CD4-positive, CD25-positive, alpha-beta regulatory T cell (primary cell): ENCODE data around the gene KCTD6. TPM values are rescaled to one million over a fixed set of nuclear protein-coding genes. Genes with fewer than 3 reads are reported as not detected.

Experiments used
- ATAC-seq, 2 donors: fragments of 150-1000 bp; cut with Tn5 transposase; one replicate each; pipeline ENCODE4 v1.10.0; 2021; ENCODE audit warnings: low read depth in 2 of 2, moderate number of reproducible peaks in 2 of 2, moderate library complexity in 1 of 2
- DNase-seq, 3 donors: peaks; one replicate each; pipeline versions ENCODE4 v3.0.0 to v3.0.0-alpha.2; 2012 to 2022; ENCODE audit warnings: mixed read lengths in 1 of 3
- H3K27ac ChIP-seq: one replicate; pipeline ENCODE4 v1.7.0; 2013; ENCODE audit warnings: mild to moderate bottlenecking, low read length; ENCODE audit not compliant: insufficient read depth, poor library complexity, severe bottlenecking
- H3K27me3 ChIP-seq: one replicate; pipeline ENCODE4 v1.7.0; 2013; ENCODE audit warnings: low read length; ENCODE audit not compliant: control insufficient read depth, insufficient read depth
- H3K36me3 ChIP-seq: one replicate; pipeline ENCODE4 v1.7.0; 2013; ENCODE audit warnings: mild to moderate bottlenecking, low read length, moderate library complexity; ENCODE audit not compliant: control insufficient read depth, insufficient read depth
- H3K4me1 ChIP-seq: 2 replicates; pipeline ENCODE4 v1.7.0; 2013; ENCODE audit warnings: mild to moderate bottlenecking, low read length; ENCODE audit not compliant: insufficient read depth, control insufficient read depth, poor library complexity, severe bottlenecking
- H3K4me3 ChIP-seq: one replicate; pipeline ENCODE4 v1.7.0; 2013; ENCODE audit warnings: low read depth, mild to moderate bottlenecking, low read length, moderate library complexity
- H3K9me3 ChIP-seq, 2 experiments: 1 replicate in 1 of 2; 2 replicates in 1 of 2; pipeline ENCODE4 v1.7.0; 2013; ENCODE audit warnings: low read length in 2 of 2, mild to moderate bottlenecking in 1 of 2, moderate library complexity in 1 of 2; ENCODE audit not compliant: control insufficient read depth in 2 of 2
- H3K27ac Mint-ChIP-seq, 3 donors: one replicate each; pipeline ENCODE4 v1.8.0; 2020 to 2022; ENCODE audit warnings: mild to moderate bottlenecking in 3 of 3, mixed read lengths in 3 of 3, moderate library complexity in 2 of 3
- H3K27me3 Mint-ChIP-seq: one replicate; pipeline ENCODE4 v1.8.0; 2022; ENCODE audit warnings: mild to moderate bottlenecking, mixed read lengths
- H3K36me3 Mint-ChIP-seq: one replicate; pipeline ENCODE4 v1.8.0; 2020; ENCODE audit warnings: mixed read lengths
- H3K4me1 Mint-ChIP-seq, 4 donors: one replicate each; pipeline ENCODE4 v1.8.0; 2020 to 2022; ENCODE audit warnings: mixed read lengths in 4 of 4, mild to moderate bottlenecking in 1 of 4
- H3K4me3 Mint-ChIP-seq, 4 donors: one replicate each; pipeline ENCODE4 v1.8.0; 2020 to 2022; ENCODE audit warnings: mild to moderate bottlenecking in 4 of 4, mixed read lengths in 4 of 4, moderate library complexity in 3 of 4
- H3K9me3 Mint-ChIP-seq, 7 donors: one replicate each; pipeline ENCODE4 v1.8.0; 2020 to 2022; ENCODE audit warnings: mixed read lengths in 7 of 7, mild to moderate bottlenecking in 3 of 7, moderate library complexity in 2 of 7
- polyA plus RNA-seq, 4 donors: library from polyadenylated mRNA; unstranded; fragments of 300-500 nt; fragmentation: Illumina TruSeq; gene quantifications; one replicate each; pipeline ENCODE4 v1.2.3, GENCODE V29; 2021
- total RNA-seq: library from RNA; stranded (reverse); gene quantifications from one replicate; pipeline ENCODE4 v1.2.3, GENCODE V29; 2022

Gene KCTD6
- total and polyA plus RNA-seq, 5 donors from 2014 or later, result 5.8 to 14.3 (median 9.8) TPM

DNA sequence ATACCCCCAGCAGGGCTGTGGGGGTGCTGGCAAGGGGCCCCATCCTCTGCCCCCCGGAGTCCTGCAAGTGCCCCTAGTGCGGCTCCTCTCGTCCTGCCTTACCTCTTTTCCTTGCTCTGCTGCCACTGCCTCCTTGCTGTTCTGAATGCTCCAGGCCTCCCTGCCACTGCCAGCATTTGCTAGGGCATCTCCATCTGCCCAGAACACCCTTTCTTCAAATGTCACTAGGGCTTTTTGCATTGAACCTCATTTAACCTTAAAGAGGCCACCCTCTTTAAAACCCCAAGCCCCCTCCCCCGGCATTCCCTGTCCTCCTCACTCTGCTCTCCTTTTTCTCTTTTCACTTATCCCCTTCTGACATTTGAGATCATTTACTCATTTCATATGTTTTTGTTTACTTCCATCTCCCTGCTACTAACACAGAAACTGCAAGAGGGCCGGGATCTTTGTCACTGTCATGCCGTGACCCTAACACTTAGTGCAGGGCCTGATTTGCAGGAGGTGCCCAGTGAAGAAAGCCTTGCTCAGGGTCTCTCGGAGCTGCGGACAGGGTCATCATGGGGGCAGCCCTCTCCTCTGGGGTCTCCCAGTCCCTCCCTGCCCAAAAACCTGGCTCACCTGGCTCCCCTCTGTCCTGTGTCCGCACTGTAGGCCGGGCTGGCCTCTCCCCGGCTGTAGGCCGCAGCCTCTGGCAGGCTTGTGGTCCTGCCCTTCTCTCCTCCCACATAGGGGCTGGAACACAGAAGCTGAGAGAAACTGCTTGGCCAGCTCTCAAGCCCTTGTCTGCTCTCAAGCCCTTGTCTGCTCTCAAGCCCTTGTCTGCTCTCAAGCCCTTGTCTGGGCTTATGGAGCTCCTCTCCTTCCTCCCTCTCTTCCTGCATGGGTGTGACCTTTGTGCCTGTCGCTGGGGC lies 44.9 kb downstream of the KCTD6 start, which contains the start of gene ACOX2:
ACOX2 (minus strand) TSS at position 690 of the 911 bp plus-strand sequence. CDS start 2,084 bp downstream, outside the sequence.
- H3K36me3 ChIP-seq, result no peaks in the 10 kb centered on the region
- no peak for DNase-seq
- Mint-ChIP-seq H3K36me3 (no peaks in the 10 kb centered on the region), H3K4me3 (no peak within 1 kb of the TSS), H3K27ac (peak within 1 kb of the TSS in 1 of 3 donors; percentile 23), H3K4me1 (peaks cover 4 to 8% (median 7%) of the 10 kb centered on the region in 4 donors), H3K27me3 (no peaks in the 10 kb centered on the region), H3K9me3 (no peaks in the 10 kb centered on the region)
- ATAC-seq, result no peak
- H3K4me3 ChIP-seq, result no peak within 1 kb of the TSS
- peaks cover 5% of the 10 kb centered on the region for H3K4me1 ChIP-seq
- H3K27ac ChIP-seq, result no peak within 1 kb of the TSS
- no peaks in the 10 kb centered on the region for H3K27me3 ChIP-seq
- no peaks in the 10 kb centered on the region for H3K9me3 ChIP-seq

GRCh38 chr3:58537412-58538301 lies 45.8 kb downstream of the KCTD6 start:
- Histone ChIP-seq H3K4me3 (no peak overlapping the region), H3K9me3 (no peaks in the 10 kb centered on the region), H3K36me3 (no peaks in the 10 kb centered on the region), H3K4me1 (peaks cover 3% of the 10 kb centered on the region), H3K27ac (no peak overlapping the region), H3K27me3 (no peaks in the 10 kb centered on the region)
- ATAC-seq (no peak), DNase-seq (no peak)
- no peaks in the 10 kb centered on the region for H3K36me3 Mint-ChIP-seq
- no peaks in the 10 kb centered on the region for H3K27me3 Mint-ChIP-seq
- peaks cover 3 to 7% (median 4%) of the 10 kb centered on the region in 4 donors for H3K4me1 Mint-ChIP-seq
- no peak overlapping the region for H3K4me3 Mint-ChIP-seq
- no peaks in the 10 kb centered on the region for H3K9me3 Mint-ChIP-seq
- peak overlapping the region in 1 of 3 donors; percentile 23 for H3K27ac Mint-ChIP-seq

DNA sequence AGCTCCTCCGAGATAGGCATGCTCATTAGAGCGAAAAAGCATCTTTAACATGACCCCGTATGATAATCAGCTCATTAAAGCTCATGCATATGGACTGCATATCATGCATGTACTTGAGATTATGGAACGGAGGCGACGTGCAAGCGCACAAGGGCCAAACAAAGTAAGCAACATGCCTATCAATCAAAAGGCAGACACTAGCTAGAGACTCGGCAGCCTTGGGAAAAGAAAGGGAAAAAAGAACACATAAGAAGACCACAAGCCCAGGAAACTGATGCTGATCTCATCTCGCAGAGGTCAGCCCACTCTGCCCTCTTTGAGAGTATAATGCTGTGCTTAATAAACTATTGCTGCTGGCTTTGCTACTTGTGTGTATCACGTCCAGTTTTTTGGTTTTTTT lies 47.7 kb downstream of the KCTD6 start:
- H3K27ac ChIP-seq, result no peak overlapping the region
- H3K36me3 ChIP-seq, result no peaks in the 10 kb centered on the region
- Mint-ChIP-seq H3K27ac (no peak overlapping the region), H3K9me3 (no peaks in the 10 kb centered on the region), H3K27me3 (peaks cover 11% of the 10 kb centered on the region), H3K4me3 (no peak overlapping the region), H3K4me1 (peaks cover 0 to 3% (median 0%) of the 10 kb centered on the region in 4 donors), H3K36me3 (no peaks in the 10 kb centered on the region)
- ATAC-seq, result no peak
- no peak overlapping the region for H3K4me3 ChIP-seq
- no peak for DNase-seq
- H3K27me3 ChIP-seq, result peaks cover 3% of the 10 kb centered on the region
- no peaks in the 10 kb centered on the region for H3K9me3 ChIP-seq
- H3K4me1 ChIP-seq, result no peaks in the 10 kb centered on the region

GRCh38 chr3:58540176-58540858 lies 48.4 kb downstream of the KCTD6 start:
- Histone ChIP-seq H3K27me3 (peaks cover 4% of the 10 kb centered on the region), H3K4me1 (no peaks in the 10 kb centered on the region), H3K4me3 (no peak overlapping the region), H3K9me3 (no peaks in the 10 kb centered on the region), H3K36me3 (no peaks in the 10 kb centered on the region), H3K27ac (no peak overlapping the region)
- H3K27ac Mint-ChIP-seq, result no peak overlapping the region
- H3K4me1 Mint-ChIP-seq, result peaks cover 0 to 5% (median 0%) of the 10 kb centered on the region in 4 donors
- no peaks in the 10 kb centered on the region for H3K36me3 Mint-ChIP-seq
- DNase-seq (no peak), ATAC-seq (no peak)
- no peak overlapping the region for H3K4me3 Mint-ChIP-seq
- peaks cover 11% of the 10 kb centered on the region for H3K27me3 Mint-ChIP-seq
- H3K9me3 Mint-ChIP-seq, result no peaks in the 10 kb centered on the region

DNA sequence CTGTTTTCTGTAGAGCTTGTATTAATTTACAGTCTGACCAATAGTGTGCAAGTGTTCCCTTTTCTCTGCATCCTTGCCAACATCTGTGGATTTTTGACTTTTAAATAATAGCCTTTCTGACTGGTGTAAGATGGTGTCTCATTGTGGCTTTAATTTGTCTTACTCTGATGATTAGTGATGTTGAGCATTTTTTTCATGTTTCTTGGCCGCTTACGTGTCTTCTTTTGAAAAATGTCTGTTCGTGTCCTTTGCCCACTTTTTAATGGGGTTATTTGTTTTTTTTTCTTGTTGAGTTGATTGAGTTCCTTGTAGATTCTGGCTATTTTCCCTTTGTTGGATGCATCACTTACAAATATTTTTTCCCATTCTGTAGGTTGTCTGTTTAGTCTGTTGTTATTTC lies 52.6 kb downstream of the KCTD6 start:
- Histone ChIP-seq H3K4me1 (no peaks in the 10 kb centered on the region), H3K27ac (no peak overlapping the region), H3K9me3 (no peaks in the 10 kb centered on the region), H3K27me3 (peaks cover 4% of the 10 kb centered on the region), H3K36me3 (no peaks in the 10 kb centered on the region), H3K4me3 (no peak overlapping the region)
- Mint-ChIP-seq H3K27ac (no peak overlapping the region), H3K36me3 (no peaks in the 10 kb centered on the region), H3K27me3 (peaks cover 19% of the 10 kb centered on the region), H3K4me3 (no peak overlapping the region), H3K4me1 (peaks cover 0 to 5% (median 0%) of the 10 kb centered on the region in 4 donors), H3K9me3 (no peaks in the 10 kb centered on the region)
- DNase-seq (no peak), ATAC-seq (no peak)

DNA sequence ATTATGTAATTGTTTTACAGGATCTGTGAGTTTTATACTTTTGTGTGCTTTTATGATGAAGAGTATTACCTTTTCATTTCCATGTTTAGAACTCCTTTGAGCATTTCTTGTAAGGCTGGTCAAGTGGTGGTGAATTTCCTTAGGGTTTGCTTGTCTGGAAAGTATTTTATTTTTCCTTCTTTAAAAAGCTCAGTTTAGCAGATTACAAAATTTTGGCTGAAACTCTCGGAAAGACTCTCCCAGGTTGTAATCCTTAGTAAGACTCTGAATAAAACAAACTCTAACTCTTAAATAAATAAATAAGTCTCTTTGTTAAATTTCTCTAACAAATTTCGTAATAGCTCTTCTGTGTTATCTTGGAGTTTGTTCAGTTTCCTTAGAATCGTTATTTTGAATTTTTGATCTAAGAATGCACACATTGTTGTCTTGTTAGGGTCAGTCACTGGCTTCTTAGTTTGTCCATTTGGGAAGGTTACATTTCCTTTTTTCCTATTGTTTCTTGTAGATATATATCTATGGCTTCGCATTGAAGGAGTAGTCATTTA lies 59.8 kb downstream of the KCTD6 start:
- Histone ChIP-seq H3K9me3 (no peaks in the 10 kb centered on the region), H3K4me3 (no peak overlapping the region), H3K27me3 (peaks cover 3% of the 10 kb centered on the region), H3K27ac (no peak overlapping the region), H3K36me3 (no peaks in the 10 kb centered on the region), H3K4me1 (no peaks in the 10 kb centered on the region)
- peaks cover 17% of the 10 kb centered on the region for H3K27me3 Mint-ChIP-seq
- H3K9me3 Mint-ChIP-seq, result peaks cover 0 to 6% (median 3%) of the 10 kb centered on the region in 7 donors
- H3K4me3 Mint-ChIP-seq, result no peak overlapping the region
- no peaks in the 10 kb centered on the region for H3K4me1 Mint-ChIP-seq
- no peaks in the 10 kb centered on the region for H3K36me3 Mint-ChIP-seq
- no peak for ATAC-seq
- DNase-seq, result no peak
- no peak overlapping the region for H3K27ac Mint-ChIP-seq
